ENCODE measurements around the gene SPC24.

SPC24 gene

DNA sequence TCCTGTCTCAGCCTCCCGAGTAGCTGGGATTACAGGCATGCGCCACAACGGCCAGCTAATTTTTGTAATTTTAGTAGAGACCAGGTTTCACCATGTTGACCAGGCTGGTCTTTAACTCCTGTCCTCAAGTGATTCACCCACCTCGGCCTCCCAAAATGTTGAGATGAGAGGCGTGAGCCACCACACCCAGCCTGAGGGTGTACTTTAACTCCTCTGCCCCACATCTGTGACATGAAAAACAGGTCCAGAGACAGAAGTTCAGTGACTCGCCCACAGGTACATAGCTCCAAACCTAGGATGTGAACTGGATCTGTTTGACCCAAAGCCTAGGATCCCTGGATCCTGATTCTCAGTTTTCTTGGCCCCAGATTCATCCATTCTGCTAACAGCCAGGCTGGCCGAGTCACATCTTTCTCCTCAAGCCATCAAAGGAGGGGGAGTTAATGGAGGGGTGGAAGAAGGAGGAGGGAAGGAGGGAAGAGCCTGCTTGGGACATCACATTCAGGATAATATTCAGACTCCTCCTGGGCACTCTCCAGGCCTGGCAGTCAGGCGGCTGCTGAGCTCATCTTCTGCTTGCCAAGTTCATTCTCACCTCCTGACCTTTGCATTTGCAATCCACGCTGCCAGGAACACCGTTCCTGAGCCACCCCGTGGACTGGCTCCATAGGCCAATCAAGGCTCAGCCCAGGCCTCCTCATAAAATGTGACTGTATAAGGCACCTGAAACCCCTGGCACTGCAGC is 3.1 kb downstream of the SPC24 start:
- TF ChIP-seq POLR2AphosphoS5 (IDR thresholded peaks at IDR 0.05; ENCODE audit: low read depth, low read length) (no peak), SIN3A (IDR thresholded peaks at IDR 0.05; ENCODE audit: borderline replicate concordance, insufficient read depth, low read length) (no peak), FOXP2 (optimal IDR thresholded peaks at IDR 0.05; ENCODE audit: borderline replicate concordance, extremely low read depth, extremely low read length, insufficient read depth) (no peak), TAF1 (IDR thresholded peaks at IDR 0.05; ENCODE audit: borderline replicate concordance, insufficient read depth, low read length) (no peak)
- TF ChIP-seq, protein P1, sequence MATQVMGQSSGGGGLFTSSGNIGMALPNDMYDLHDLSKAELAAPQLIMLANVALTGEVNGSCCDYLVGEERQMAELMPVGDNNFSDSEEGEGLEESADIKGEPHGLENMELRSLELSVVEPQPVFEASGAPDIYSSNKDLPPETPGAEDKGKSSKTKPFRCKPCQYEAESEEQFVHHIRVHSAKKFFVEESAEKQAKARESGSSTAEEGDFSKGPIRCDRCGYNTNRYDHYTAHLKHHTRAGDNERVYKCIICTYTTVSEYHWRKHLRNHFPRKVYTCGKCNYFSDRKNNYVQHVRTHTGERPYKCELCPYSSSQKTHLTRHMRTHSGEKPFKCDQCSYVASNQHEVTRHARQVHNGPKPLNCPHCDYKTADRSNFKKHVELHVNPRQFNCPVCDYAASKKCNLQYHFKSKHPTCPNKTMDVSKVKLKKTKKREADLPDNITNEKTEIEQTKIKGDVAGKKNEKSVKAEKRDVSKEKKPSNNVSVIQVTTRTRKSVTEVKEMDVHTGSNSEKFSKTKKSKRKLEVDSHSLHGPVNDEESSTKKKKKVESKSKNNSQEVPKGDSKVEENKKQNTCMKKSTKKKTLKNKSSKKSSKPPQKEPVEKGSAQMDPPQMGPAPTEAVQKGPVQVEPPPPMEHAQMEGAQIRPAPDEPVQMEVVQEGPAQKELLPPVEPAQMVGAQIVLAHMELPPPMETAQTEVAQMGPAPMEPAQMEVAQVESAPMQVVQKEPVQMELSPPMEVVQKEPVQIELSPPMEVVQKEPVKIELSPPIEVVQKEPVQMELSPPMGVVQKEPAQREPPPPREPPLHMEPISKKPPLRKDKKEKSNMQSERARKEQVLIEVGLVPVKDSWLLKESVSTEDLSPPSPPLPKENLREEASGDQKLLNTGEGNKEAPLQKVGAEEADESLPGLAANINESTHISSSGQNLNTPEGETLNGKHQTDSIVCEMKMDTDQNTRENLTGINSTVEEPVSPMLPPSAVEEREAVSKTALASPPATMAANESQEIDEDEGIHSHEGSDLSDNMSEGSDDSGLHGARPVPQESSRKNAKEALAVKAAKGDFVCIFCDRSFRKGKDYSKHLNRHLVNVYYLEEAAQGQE (IDR thresholded peaks at IDR 0.05; ENCODE audit: insufficient read depth in 1 of 2, low read depth in 2 of 2, low read length in 2 of 2): no peak

DNA sequence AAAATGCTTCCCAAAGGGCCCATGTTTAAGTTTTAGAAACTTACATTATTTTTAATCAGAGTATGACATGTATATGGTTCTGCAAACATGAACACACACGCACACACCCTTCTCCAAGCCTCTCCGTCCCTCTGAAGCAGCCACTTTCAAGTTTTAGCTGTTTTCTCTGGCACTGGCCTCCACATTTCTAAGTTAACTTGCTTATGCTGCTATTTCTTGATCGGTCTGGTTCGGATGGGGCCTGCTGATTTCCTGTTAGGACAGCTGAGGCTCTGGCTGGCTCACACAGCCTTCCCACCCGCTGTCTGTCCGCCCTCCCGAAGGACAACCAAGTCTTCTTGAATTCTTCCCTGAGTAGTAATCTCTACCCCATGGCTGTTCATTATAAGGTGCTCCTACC is 4.4 kb downstream of the SPC24 start:
- TF ChIP-seq, protein P1 (IDR thresholded peaks at IDR 0.05; ENCODE audit: insufficient read depth in 1 of 2, low read depth in 2 of 2, low read length in 2 of 2): no peak
- TF ChIP-seq SIN3A (IDR thresholded peaks at IDR 0.05; ENCODE audit: borderline replicate concordance, insufficient read depth, low read length): no peak
- no peak for TF ChIP-seq POLR2AphosphoS5 (IDR thresholded peaks at IDR 0.05; ENCODE audit: low read depth, low read length)
- TF ChIP-seq TAF1 (IDR thresholded peaks at IDR 0.05; ENCODE audit: borderline replicate concordance, insufficient read depth, low read length): no peak
- TF ChIP-seq FOXP2 (optimal IDR thresholded peaks at IDR 0.05; ENCODE audit: borderline replicate concordance, extremely low read depth, extremely low read length, insufficient read depth): no peak

DNA sequence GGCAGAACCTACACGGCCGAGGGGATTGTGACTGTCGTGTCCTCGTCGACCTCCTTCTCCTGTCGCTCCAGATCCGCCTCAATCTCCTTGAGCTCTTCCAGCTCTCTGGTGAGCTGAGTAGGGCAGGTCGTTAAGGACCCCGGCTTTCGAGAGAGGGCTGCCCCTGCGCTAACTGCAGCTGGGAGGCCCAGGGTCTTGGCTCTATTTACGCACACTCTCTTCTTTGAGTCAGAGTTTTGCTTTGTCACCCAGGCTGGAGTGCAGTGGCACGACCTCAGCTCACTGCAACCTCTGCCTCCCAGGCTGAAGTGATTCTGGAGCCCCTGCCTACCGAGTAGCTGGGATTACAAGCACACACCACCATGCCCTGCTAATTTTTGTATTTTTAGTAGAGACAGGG is 7.6 kb downstream of the SPC24 start:
- TF ChIP-seq SIN3A (IDR thresholded peaks at IDR 0.05; ENCODE audit: borderline replicate concordance, insufficient read depth, low read length): no peak
- TF ChIP-seq FOXP2 (optimal IDR thresholded peaks at IDR 0.05; ENCODE audit: borderline replicate concordance, extremely low read depth, extremely low read length, insufficient read depth): no peak
- TF ChIP-seq, protein P1 (IDR thresholded peaks at IDR 0.05; ENCODE audit: insufficient read depth in 1 of 2, low read depth in 2 of 2, low read length in 2 of 2): no peak
- TF ChIP-seq TAF1 (IDR thresholded peaks at IDR 0.05; ENCODE audit: borderline replicate concordance, insufficient read depth, low read length): no peak
- TF ChIP-seq POLR2AphosphoS5 (IDR thresholded peaks at IDR 0.05; ENCODE audit: low read depth, low read length): no peak

DNA sequence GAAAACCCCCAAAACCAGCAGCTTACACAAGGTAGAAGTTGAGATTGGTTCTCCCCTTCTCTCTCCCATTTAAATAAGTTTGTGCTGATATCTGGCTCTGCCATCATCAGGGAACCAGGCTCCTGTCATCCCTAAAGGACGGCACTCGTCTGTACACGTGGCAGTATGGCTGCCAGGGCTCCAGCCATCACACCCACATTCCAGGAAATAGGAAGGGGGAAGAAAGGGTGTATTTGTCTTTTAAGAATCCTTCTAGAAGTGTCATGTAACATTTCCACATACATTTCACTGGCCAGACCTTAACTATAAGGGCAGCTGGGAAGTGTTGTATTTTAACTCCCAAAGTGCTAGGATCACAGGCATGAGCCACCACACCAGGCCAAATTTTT is 10.1 kb downstream of the SPC24 start:
- TF ChIP-seq POLR2AphosphoS5 (IDR thresholded peaks at IDR 0.05; ENCODE audit: low read depth, low read length) (no peak), TAF1 (IDR thresholded peaks at IDR 0.05; ENCODE audit: borderline replicate concordance, insufficient read depth, low read length) (no peak), FOXP2 (optimal IDR thresholded peaks at IDR 0.05; ENCODE audit: borderline replicate concordance, extremely low read depth, extremely low read length, insufficient read depth) (no peak), SIN3A (IDR thresholded peaks at IDR 0.05; ENCODE audit: borderline replicate concordance, insufficient read depth, low read length) (no peak)
- TF ChIP-seq, protein P1 (IDR thresholded peaks at IDR 0.05; ENCODE audit: insufficient read depth in 1 of 2, low read depth in 2 of 2, low read length in 2 of 2): no peak
